ENCODE measurements around the gene FAM216B.

The FAM216B gene

DNA sequence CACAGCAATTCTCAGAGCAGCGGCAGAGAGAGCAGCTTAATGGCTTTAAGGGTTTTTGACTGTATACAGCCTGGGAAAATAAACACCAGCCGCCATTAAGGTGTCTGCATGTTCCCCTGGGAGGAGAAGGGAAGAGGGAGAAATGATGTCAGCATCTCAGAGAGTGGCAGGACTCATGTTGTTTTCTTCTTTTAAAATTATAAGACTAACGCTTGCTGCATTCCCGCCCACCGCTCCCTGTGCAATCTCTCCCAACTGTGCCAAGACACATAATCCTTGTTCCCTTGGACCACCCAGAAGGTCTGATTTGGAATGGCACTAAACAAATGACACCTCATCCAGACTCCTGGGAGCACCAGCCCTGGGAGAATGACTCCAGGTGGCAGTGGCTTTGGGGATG is 27.7 kb upstream of the FAM216B start:
- DNase-seq (ENCODE audit: extremely low spot score) = no peak
- POLR2A ChIA-PET = no interaction called here
- CTCF ChIA-PET = interaction anchor here (0.6 kb wide), 1 partner anchor 1660 kb away, joined by 3 read pairs; no protein-coding TSS in a partner anchor
- TF ChIP-seq SUZ12 (IDR thresholded peaks at IDR 0.05) (no peak), ZNF384 (IDR thresholded peaks at IDR 0.05) (no peak), HDGF (IDR thresholded peaks at IDR 0.05; ENCODE audit: borderline replicate concordance) (no peak), FOXM1 (IDR thresholded peaks at IDR 0.05; ENCODE audit: borderline replicate concordance) (no peak), CTBP1 (IDR thresholded peaks at IDR 0.05; ENCODE audit: borderline replicate concordance) (no peak), BHLHE40 (IDR thresholded peaks at IDR 0.05; ENCODE audit: borderline replicate concordance) (no peak), NFRKB (IDR thresholded peaks at IDR 0.05) (no peak), LEF1 (IDR thresholded peaks at IDR 0.05; ENCODE audit: borderline replicate concordance) (no peak), SP1 (IDR thresholded peaks at IDR 0.05) (no peak), ELF4 (IDR thresholded peaks at IDR 0.05) (no peak), FOXK2 (IDR thresholded peaks at IDR 0.05) (no peak), TARDBP (IDR thresholded peaks at IDR 0.05) (no peak), L3MBTL2 (conservative IDR thresholded peaks at IDR 0.05) (no peak), FOXA1 (IDR thresholded peaks at IDR 0.05) (no peak), ARNT (IDR thresholded peaks at IDR 0.05) (no peak)
- TF ChIP-seq, protein P1, sequence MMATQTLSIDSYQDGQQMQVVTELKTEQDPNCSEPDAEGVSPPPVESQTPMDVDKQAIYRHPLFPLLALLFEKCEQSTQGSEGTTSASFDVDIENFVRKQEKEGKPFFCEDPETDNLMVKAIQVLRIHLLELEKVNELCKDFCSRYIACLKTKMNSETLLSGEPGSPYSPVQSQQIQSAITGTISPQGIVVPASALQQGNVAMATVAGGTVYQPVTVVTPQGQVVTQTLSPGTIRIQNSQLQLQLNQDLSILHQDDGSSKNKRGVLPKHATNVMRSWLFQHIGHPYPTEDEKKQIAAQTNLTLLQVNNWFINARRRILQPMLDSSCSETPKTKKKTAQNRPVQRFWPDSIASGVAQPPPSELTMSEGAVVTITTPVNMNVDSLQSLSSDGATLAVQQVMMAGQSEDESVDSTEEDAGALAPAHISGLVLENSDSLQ (IDR thresholded peaks at IDR 0.05) = no peak

- POLR2A ChIA-PET = no interaction called here
- DNase-seq (ENCODE audit: extremely low spot score) = no peak
- TF ChIP-seq ARNT (IDR thresholded peaks at IDR 0.05) = no peak
- no peak for TF ChIP-seq SUZ12 (IDR thresholded peaks at IDR 0.05)
- TF ChIP-seq L3MBTL2 (conservative IDR thresholded peaks at IDR 0.05) = no peak
- no peak for TF ChIP-seq HDGF (IDR thresholded peaks at IDR 0.05; ENCODE audit: borderline replicate concordance)
- no peak for TF ChIP-seq FOXK2 (IDR thresholded peaks at IDR 0.05)
- no peak for TF ChIP-seq ELF4 (IDR thresholded peaks at IDR 0.05)
- no peak for TF ChIP-seq SP1 (IDR thresholded peaks at IDR 0.05)
- no peak for TF ChIP-seq TARDBP (IDR thresholded peaks at IDR 0.05)
- TF ChIP-seq CTBP1 (IDR thresholded peaks at IDR 0.05; ENCODE audit: borderline replicate concordance) = no peak
- no peak for TF ChIP-seq NFRKB (IDR thresholded peaks at IDR 0.05)
- TF ChIP-seq LEF1 (IDR thresholded peaks at IDR 0.05; ENCODE audit: borderline replicate concordance) = no peak
- TF ChIP-seq ZNF384 (IDR thresholded peaks at IDR 0.05) = no peak
- TF ChIP-seq, protein P1 (IDR thresholded peaks at IDR 0.05) = no peak
- no peak for TF ChIP-seq BHLHE40 (IDR thresholded peaks at IDR 0.05; ENCODE audit: borderline replicate concordance)
- TF ChIP-seq FOXM1 (IDR thresholded peaks at IDR 0.05; ENCODE audit: borderline replicate concordance) = no peak
- CTCF ChIA-PET = no interaction called here
Measured at GRCh38 chr13:42754801-42755510, 26.4 kb upstream of the FAM216B start.

DNA sequence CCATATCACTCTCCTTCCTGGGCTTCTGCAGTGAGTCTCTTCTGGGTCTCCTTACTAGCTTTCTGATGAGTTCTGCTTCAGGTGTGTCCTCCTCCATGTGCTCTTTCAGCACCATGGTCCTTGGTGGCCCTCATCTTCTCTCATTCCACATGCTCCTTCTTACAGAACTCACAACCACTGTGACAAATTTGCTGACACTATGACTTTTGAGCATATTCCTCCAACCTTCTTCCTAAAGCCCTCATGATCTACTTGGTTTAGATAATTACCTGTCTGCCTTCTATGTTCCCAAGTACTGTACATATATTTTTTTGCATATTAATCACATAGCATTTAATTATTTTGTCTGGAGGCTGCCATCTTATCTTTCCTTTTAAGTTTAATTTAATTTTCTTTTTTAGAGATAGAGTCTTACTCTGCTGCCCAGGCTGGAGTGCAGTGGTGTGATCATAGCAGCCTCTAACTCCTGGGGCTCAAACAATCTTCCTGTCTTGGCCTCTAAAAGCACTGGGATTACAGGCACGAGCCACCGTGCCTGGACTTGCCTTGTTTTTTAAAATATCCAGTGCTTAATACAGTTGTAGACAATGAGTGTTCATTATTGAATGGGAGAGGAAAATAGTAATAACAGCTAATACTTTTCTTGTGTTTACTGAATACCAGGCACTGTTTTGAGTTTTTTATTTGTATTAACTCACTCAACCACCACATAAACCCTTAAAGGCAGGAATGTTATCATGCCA is 23.5 kb upstream of the FAM216B start:
- DNase-seq (ENCODE audit: extremely low spot score) = no peak
- POLR2A ChIA-PET = no interaction called here
- CTCF ChIA-PET = no interaction called here
- no peak for TF ChIP-seq ELF4 (IDR thresholded peaks at IDR 0.05)
- no peak for TF ChIP-seq TARDBP (IDR thresholded peaks at IDR 0.05)
- TF ChIP-seq, protein P1 (IDR thresholded peaks at IDR 0.05) = no peak
- no peak for TF ChIP-seq L3MBTL2 (conservative IDR thresholded peaks at IDR 0.05)
- TF ChIP-seq SUZ12 (IDR thresholded peaks at IDR 0.05) = no peak
- no peak for TF ChIP-seq CTBP1 (IDR thresholded peaks at IDR 0.05; ENCODE audit: borderline replicate concordance)
- no peak for TF ChIP-seq SP1 (IDR thresholded peaks at IDR 0.05)
- no peak for TF ChIP-seq NFRKB (IDR thresholded peaks at IDR 0.05)
- no peak for TF ChIP-seq BHLHE40 (IDR thresholded peaks at IDR 0.05; ENCODE audit: borderline replicate concordance)
- TF ChIP-seq FOXK2 (IDR thresholded peaks at IDR 0.05) = no peak
- TF ChIP-seq FOXM1 (IDR thresholded peaks at IDR 0.05; ENCODE audit: borderline replicate concordance) = no peak
- TF ChIP-seq FOXA1 (IDR thresholded peaks at IDR 0.05) = no peak
- no peak for TF ChIP-seq LEF1 (IDR thresholded peaks at IDR 0.05; ENCODE audit: borderline replicate concordance)
- TF ChIP-seq ZNF384 (IDR thresholded peaks at IDR 0.05) = no peak
- TF ChIP-seq HDGF (IDR thresholded peaks at IDR 0.05; ENCODE audit: borderline replicate concordance) = no peak
- no peak for TF ChIP-seq ARNT (IDR thresholded peaks at IDR 0.05)

DNA sequence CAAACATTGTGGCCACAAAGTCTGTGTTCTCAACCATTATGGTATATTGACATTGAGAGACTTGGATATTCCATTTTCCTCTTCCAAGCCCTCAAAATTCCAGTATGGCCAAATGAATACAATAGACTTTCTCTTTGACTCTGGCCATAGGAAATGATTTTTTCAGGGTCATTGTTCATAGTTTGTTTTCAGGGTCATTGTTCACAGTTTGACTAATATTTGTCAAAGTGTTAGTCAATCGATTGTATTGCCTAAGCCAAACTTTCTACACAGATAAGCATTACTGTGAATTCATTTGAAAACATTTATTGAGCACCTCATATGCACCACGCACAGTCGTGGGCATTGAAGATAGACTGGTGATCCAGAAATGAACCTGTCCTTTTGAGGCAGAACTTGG is 22.9 kb upstream of the FAM216B start:
- TF ChIP-seq SP1 (IDR thresholded peaks at IDR 0.05) (no peak), ARNT (IDR thresholded peaks at IDR 0.05) (no peak), FOXK2 (IDR thresholded peaks at IDR 0.05) (no peak), HDGF (IDR thresholded peaks at IDR 0.05; ENCODE audit: borderline replicate concordance) (no peak), L3MBTL2 (conservative IDR thresholded peaks at IDR 0.05) (no peak), SUZ12 (IDR thresholded peaks at IDR 0.05) (no peak), LEF1 (IDR thresholded peaks at IDR 0.05; ENCODE audit: borderline replicate concordance) (no peak), NFRKB (IDR thresholded peaks at IDR 0.05) (no peak), FOXA1 (IDR thresholded peaks at IDR 0.05) (no peak), BHLHE40 (IDR thresholded peaks at IDR 0.05; ENCODE audit: borderline replicate concordance) (no peak), FOXM1 (IDR thresholded peaks at IDR 0.05; ENCODE audit: borderline replicate concordance) (no peak), CTBP1 (IDR thresholded peaks at IDR 0.05; ENCODE audit: borderline replicate concordance) (no peak), ZNF384 (IDR thresholded peaks at IDR 0.05) (no peak)
- TF ChIP-seq, protein P1 (IDR thresholded peaks at IDR 0.05) = no peak
- no peak for DNase-seq (ENCODE audit: extremely low spot score)
- ChIA-PET POLR2A (no interaction called here), CTCF (no interaction called here)

All from HEK293T (cell line).